Measurements from ENCODE around the gene ARMC9. TPM values are rescaled to one million over a fixed set of nuclear protein-coding genes. Genes with fewer than 3 reads are reported as not detected.

ARMC9 gene
- total RNA-seq, 4 donors from 2014 or later, result 11.5 to 59.5 (median 14.4) TPM

- in situ Hi-C loops (cut with MboI; ENCODE audit: low pct_ligation_motif_present in 1 of 4, low pct_unique_long_range_greater_than_20kb in 1 of 4, low sequenced_read_pairs in 3 of 4) (no loop called here), intact Hi-C loops (cut with DNase I; ENCODE audit: low total_unique reads) (no loop called here)
- peaks cover 0 to 33% (median 11%) of the 10 kb centered on the region in 4 donors for H3K4me1 ChIP-seq
- no peaks in the 10 kb centered on the region for H3K9me3 ChIP-seq
- peak overlapping the region; percentile 8 to 64 (median 46) for H3K27ac ChIP-seq
- WGBS, 2 donors (ENCODE audit: low coverage in 1 of 2), result 75 to 85% methylated on average over 4 of the region's 4 CpGs
- no peak for DNase-seq
- H3K27me3 ChIP-seq, result no peaks in the 10 kb centered on the region
- no peak overlapping the region for H3K4me3 ChIP-seq
- TF ChIP-seq CTCF (IDR thresholded peaks at IDR 0.05) (no peak), POLR2A (IDR thresholded peaks at IDR 0.05) (no peak), POLR2AphosphoS5 (IDR thresholded peaks at IDR 0.05) (no peak), EP300 (IDR thresholded peaks at IDR 0.05; ENCODE audit: low read depth) (no peak)
- H3K36me3 ChIP-seq, result peaks cover 0 to 32% (median 10%) of the 10 kb centered on the region in 4 donors
These were observed 34.9 kb upstream of the ARMC9 start for GRCh38 chr2:231163414-231164095.

GRCh38 chr2:231167745-231168459 is 30.5 kb upstream of the ARMC9 start:
- Histone ChIP-seq H3K4me3 (no peak overlapping the region), H3K9me3 (no peaks in the 10 kb centered on the region), H3K27me3 (no peaks in the 10 kb centered on the region), H3K4me1 (peaks cover 0 to 2% (median 0%) of the 10 kb centered on the region in 4 donors), H3K27ac (no peak overlapping the region), H3K36me3 (peaks cover 0 to 55% (median 16%) of the 10 kb centered on the region in 4 donors)
- no peak for TF ChIP-seq CTCF (IDR thresholded peaks at IDR 0.05)
- TF ChIP-seq POLR2AphosphoS5 (IDR thresholded peaks at IDR 0.05), result no peak
- no peak for TF ChIP-seq EP300 (IDR thresholded peaks at IDR 0.05; ENCODE audit: low read depth)
- no peak for TF ChIP-seq POLR2A (IDR thresholded peaks at IDR 0.05)
- intact Hi-C loops (cut with DNase I; ENCODE audit: low total_unique reads), result no loop called here
- 74 to 79% methylated on average over 6 of the region's 6 CpGs for WGBS, 2 donors (ENCODE audit: low coverage in 1 of 2)
- in situ Hi-C loops (cut with MboI; ENCODE audit: low pct_ligation_motif_present in 1 of 4, low pct_unique_long_range_greater_than_20kb in 1 of 4, low sequenced_read_pairs in 3 of 4), result no loop called here
- DNase-seq, result no peak

- no peaks in the 10 kb centered on the region for H3K9me3 ChIP-seq
- no peaks in the 10 kb centered on the region for H3K4me1 ChIP-seq
- intact Hi-C loops (cut with DNase I; ENCODE audit: low total_unique reads), result no loop called here
- H3K27me3 ChIP-seq, result no peaks in the 10 kb centered on the region
- no peak overlapping the region for H3K27ac ChIP-seq
- WGBS, 2 donors (ENCODE audit: low coverage in 1 of 2), result 77 to 83% methylated on average over 3 to 4 of the region's 4 CpGs
- in situ Hi-C loops (cut with MboI; ENCODE audit: low pct_ligation_motif_present in 1 of 4, low pct_unique_long_range_greater_than_20kb in 1 of 4, low sequenced_read_pairs in 3 of 4), result no loop called here
- H3K4me3 ChIP-seq, result no peak overlapping the region
- DNase-seq, result no peak
- H3K36me3 ChIP-seq, result peaks cover 0 to 59% (median 16%) of the 10 kb centered on the region in 4 donors
- TF ChIP-seq EP300 (IDR thresholded peaks at IDR 0.05; ENCODE audit: low read depth), result no peak
- TF ChIP-seq POLR2A (IDR thresholded peaks at IDR 0.05), result no peak
- no peak for TF ChIP-seq POLR2AphosphoS5 (IDR thresholded peaks at IDR 0.05)
- TF ChIP-seq CTCF (IDR thresholded peaks at IDR 0.05), result no peak
These were observed 29.8 kb upstream of the ARMC9 start for GRCh38 chr2:231168460-231169139.

DNA sequence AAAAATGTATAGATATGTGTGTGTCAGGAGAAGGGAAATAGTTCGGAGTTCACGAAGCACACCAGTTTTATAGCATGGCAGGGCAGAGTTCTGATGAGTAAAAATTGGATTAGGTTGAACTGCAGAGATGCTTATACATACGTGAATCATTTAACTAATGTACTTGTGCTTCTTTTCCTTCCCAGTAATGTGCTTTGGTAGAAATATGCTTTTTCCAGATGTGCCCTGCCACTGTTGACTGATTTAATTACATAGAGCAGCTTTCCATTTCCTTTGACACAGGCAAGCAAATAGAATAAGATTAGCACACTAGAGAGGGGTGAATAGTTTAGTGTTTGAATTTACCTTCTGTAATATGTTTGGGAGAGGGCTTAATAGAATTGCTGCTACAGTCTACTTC is 28.9 kb upstream of the ARMC9 start:
- TF ChIP-seq CTCF (IDR thresholded peaks at IDR 0.05) (no peak), EP300 (IDR thresholded peaks at IDR 0.05; ENCODE audit: low read depth) (no peak), POLR2AphosphoS5 (IDR thresholded peaks at IDR 0.05) (no peak), POLR2A (IDR thresholded peaks at IDR 0.05) (no peak)
- peaks cover 0 to 59% (median 15%) of the 10 kb centered on the region in 4 donors for H3K36me3 ChIP-seq

More for the DNA sequence above, 28.9 kb upstream of the ARMC9 start:
- no peaks in the 10 kb centered on the region for H3K9me3 ChIP-seq
- peak overlapping the region in 1 of 4 donors; percentile 5 for H3K27ac ChIP-seq
- H3K4me1 ChIP-seq, result no peaks in the 10 kb centered on the region
- H3K4me3 ChIP-seq, result no peak overlapping the region
- intact Hi-C loops (cut with DNase I; ENCODE audit: low total_unique reads) (no loop called here), in situ Hi-C loops (cut with MboI; ENCODE audit: low pct_ligation_motif_present in 1 of 4, low pct_unique_long_range_greater_than_20kb in 1 of 4, low sequenced_read_pairs in 3 of 4) (no loop called here)
- WGBS, 2 donors (ENCODE audit: low coverage in 1 of 2), result 84 to 85% methylated on average over 3 of the region's 3 CpGs
- no peaks in the 10 kb centered on the region for H3K27me3 ChIP-seq
- DNase-seq, result no peak
